HEK293 (cell line): ENCODE measurements around the gene ACOT7.
A peak's percentile ranks its signal among the peaks of the same experiment; 100 is the strongest.

ENCODE experiments used
- INSM2 ChIP-seq: fragments of 450-650 bp; formaldehyde crosslinking; IDR thresholded peaks from 2 replicates; pipeline ENCODE4 v1.5.1; 2016; ENCODE audit warnings: missing biosample characterization, missing genetic modification characterization
- KLF16 ChIP-seq: fragments of 450-650 bp; formaldehyde crosslinking; IDR thresholded peaks from 2 replicates; pipeline ENCODE4 v1.5.1; 2017; ENCODE audit warnings: missing biosample characterization, missing genetic modification characterization
- SCRT1 ChIP-seq: fragments of 450-650 bp; formaldehyde crosslinking; IDR thresholded peaks from 2 replicates; pipeline ENCODE4 v1.5.1; 2016; ENCODE audit warnings: missing biosample characterization, missing genetic modification characterization, borderline replicate concordance
- ZFHX2 ChIP-seq: fragments of 450-650 bp; formaldehyde crosslinking; conservative IDR thresholded peaks from 2 replicates; pipeline ENCODE4 v1.5.1; 2016; ENCODE audit warnings: missing biosample characterization, missing genetic modification characterization
- ZIC2 ChIP-seq: fragments of 450-650 bp; formaldehyde crosslinking; IDR thresholded peaks from 2 replicates; pipeline ENCODE4 v1.5.1; 2016; ENCODE audit warnings: missing biosample characterization, missing genetic modification characterization
- ZNF155 ChIP-seq: fragments of 450-650 bp; formaldehyde crosslinking; IDR thresholded peaks from 2 replicates; pipeline ENCODE4 v1.5.1; 2016; ENCODE audit warnings: missing biosample characterization, missing genetic modification characterization
- ZNF16 ChIP-seq: fragments of 450-650 bp; formaldehyde crosslinking; IDR thresholded peaks from 2 replicates; pipeline ENCODE4 v1.5.1; 2016; ENCODE audit warnings: low read depth, missing biosample characterization, missing genetic modification characterization
- ZNF2 ChIP-seq: fragments of 450-650 bp; formaldehyde crosslinking; IDR thresholded peaks from 2 replicates; pipeline ENCODE4 v1.5.1; 2016; ENCODE audit warnings: missing biosample characterization, missing genetic modification characterization
- ZNF221 ChIP-seq: fragments of 450-650 bp; formaldehyde crosslinking; IDR thresholded peaks from 2 replicates; pipeline ENCODE4 v1.5.1; 2017; ENCODE audit warnings: missing biosample characterization, missing genetic modification characterization, borderline replicate concordance
- ZNF274 ChIP-seq, 2 experiments: fragments of 200-500 bp in 1 of 2; fragments of 450-650 bp in 1 of 2; sonication (Bioruptor generic) in 1 of 2; formaldehyde crosslinking in 1 of 2; IDR thresholded peaks; 2 replicates each; pipeline versions ENCODE4 v1.5.1 to v1.6.1; 2014 to 2016; ENCODE audit warnings: borderline replicate concordance in 1 of 2, inconsistent platforms in 1 of 2, low read length in 1 of 2, missing biosample characterization in 1 of 2, missing genetic modification characterization in 1 of 2
- ZNF280D ChIP-seq: fragments of 450-650 bp; formaldehyde crosslinking; IDR thresholded peaks from 2 replicates; pipeline ENCODE4 v1.5.1; 2016; ENCODE audit warnings: missing biosample characterization, missing genetic modification characterization
- ZNF335 ChIP-seq: fragments of 450-650 bp; formaldehyde crosslinking; conservative IDR thresholded peaks from 2 replicates; pipeline ENCODE4 v1.5.1; 2016; ENCODE audit warnings: missing biosample characterization, missing genetic modification characterization
- ZNF362 ChIP-seq: fragments of 450-650 bp; formaldehyde crosslinking; IDR thresholded peaks from 2 replicates; pipeline ENCODE4 v1.5.1; 2016; ENCODE audit warnings: missing biosample characterization, missing genetic modification characterization
- ZNF404 ChIP-seq: fragments of 450-650 bp; formaldehyde crosslinking; IDR thresholded peaks from 2 replicates; pipeline ENCODE4 v1.5.1; 2017; ENCODE audit warnings: missing biosample characterization, missing genetic modification characterization
- ZNF48 ChIP-seq: fragments of 450-650 bp; formaldehyde crosslinking; IDR thresholded peaks from 2 replicates; pipeline ENCODE4 v1.5.1; 2016; ENCODE audit warnings: missing biosample characterization, missing genetic modification characterization
- ZNF501 ChIP-seq: fragments of 450-650 bp; formaldehyde crosslinking; IDR thresholded peaks from 2 replicates; pipeline ENCODE4 v1.5.1; 2016; ENCODE audit warnings: missing biosample characterization, missing genetic modification characterization
- ZNF529 ChIP-seq: fragments of 450-650 bp; formaldehyde crosslinking; IDR thresholded peaks from 2 replicates; pipeline ENCODE4 v1.5.1; 2017; ENCODE audit warnings: missing genetic modification characterization, missing biosample characterization; ENCODE audit not compliant: insufficient replicate concordance
- ZNF548 ChIP-seq: fragments of 450-650 bp; formaldehyde crosslinking; IDR thresholded peaks from 2 replicates; pipeline ENCODE4 v1.5.1; 2016; ENCODE audit warnings: missing biosample characterization, missing genetic modification characterization
- ZNF571 ChIP-seq: fragments of 450-650 bp; formaldehyde crosslinking; IDR thresholded peaks from 2 replicates; pipeline ENCODE4 v1.5.0; 2017; ENCODE audit warnings: missing biosample characterization, missing genetic modification characterization
- ZNF596 ChIP-seq: fragments of 450-650 bp; IDR thresholded peaks from 2 replicates; pipeline ENCODE4 v1.5.0; 2018; ENCODE audit warnings: missing biosample characterization, mild to moderate bottlenecking, missing genetic modification characterization, moderate library complexity
- ZNF621 ChIP-seq: fragments of 450-650 bp; formaldehyde crosslinking; IDR thresholded peaks from 2 replicates; pipeline ENCODE4 v1.5.1; 2017; ENCODE audit warnings: missing biosample characterization, missing genetic modification characterization
- ZNF629 ChIP-seq: fragments of 450-650 bp; formaldehyde crosslinking; IDR thresholded peaks from 2 replicates; pipeline ENCODE4 v1.5.1; 2017; ENCODE audit warnings: missing biosample characterization, missing genetic modification characterization
- ZNF645 ChIP-seq: fragments of 450-650 bp; formaldehyde crosslinking; IDR thresholded peaks from 2 replicates; pipeline ENCODE4; 2016; ENCODE audit warnings: missing biosample characterization, missing genetic modification characterization
- ZNF677 ChIP-seq: fragments of 450-650 bp; IDR thresholded peaks from 2 replicates; pipeline ENCODE4 v1.5.0; 2018; ENCODE audit warnings: missing biosample characterization, mild to moderate bottlenecking, missing genetic modification characterization, moderate library complexity
- ZNF692 ChIP-seq: fragments of 450-650 bp; formaldehyde crosslinking; IDR thresholded peaks from 2 replicates; pipeline ENCODE4 v1.5.1; 2016; ENCODE audit warnings: missing biosample characterization, missing genetic modification characterization
- ZNF704 ChIP-seq: fragments of 450-650 bp; formaldehyde crosslinking; IDR thresholded peaks from 2 replicates; pipeline ENCODE4 v1.5.1; 2016; ENCODE audit warnings: missing biosample characterization, missing genetic modification characterization
- ZNF707 ChIP-seq: fragments of 450-650 bp; formaldehyde crosslinking; IDR thresholded peaks from 2 replicates; pipeline ENCODE4 v1.5.1; 2016; ENCODE audit warnings: missing biosample characterization, missing genetic modification characterization
- ZNF768 ChIP-seq: fragments of 450-650 bp; formaldehyde crosslinking; IDR thresholded peaks from 2 replicates; pipeline ENCODE4 v1.5.1; 2018; ENCODE audit warnings: missing biosample characterization, mild to moderate bottlenecking, missing genetic modification characterization
- ZSCAN23 ChIP-seq: fragments of 450-650 bp; formaldehyde crosslinking; IDR thresholded peaks from 2 replicates; pipeline ENCODE4 v1.5.1; 2016; ENCODE audit warnings: missing biosample characterization, missing genetic modification characterization
- ZSCAN5A ChIP-seq: fragments of 450-650 bp; formaldehyde crosslinking; IDR thresholded peaks from 2 replicates; pipeline ENCODE4 v1.5.1; 2016; ENCODE audit warnings: missing biosample characterization, missing genetic modification characterization

The ACOT7 gene

GRCh38 chr1:6245869-6246496 is 147.6 kb downstream of the ACOT7 start (continued):
- TF ChIP-seq ZNF362 (tag by site-specific recombination) (no peak), ZNF645 (tag by site-specific recombination) (no peak), ZNF548 (tag by site-specific recombination) (no peak), ZNF2 (tag by site-specific recombination) (no peak), SCRT1 (tag by site-specific recombination) (no peak), ZNF596 (tag by site-specific recombination) (no peak), ZNF48 (tag by site-specific recombination) (no peak), ZNF704 (tag by site-specific recombination) (no peak), ZNF274 (IDR thresholded peaks at IDR 0.05; ENCODE audit: low read length) (no peak), ZNF274 (tag by site-specific recombination; IDR thresholded peaks at IDR 0.05; ENCODE audit: borderline replicate concordance) (no peak), ZNF221 (tag by site-specific recombination) (no peak), ZNF692 (tag by site-specific recombination) (no peak), ZNF629 (tag by site-specific recombination) (peak; percentile 51), KLF16 (no peak), ZNF677 (no peak), ZFHX2 (tag by site-specific recombination) (peak; percentile 5; the same call in 1 of the 2 replicates), ZNF335 (peak; percentile 61), ZNF707 (tag by site-specific recombination) (no peak), ZNF768 (tag by site-specific recombination) (no peak), ZNF280D (tag by site-specific recombination) (no peak), ZNF404 (no peak), ZNF529 (no peak), ZSCAN5A (tag by site-specific recombination) (no peak), ZNF501 (0 out of 2 replicates have a peak, but pooled peaks have one; percentile 30), ZNF571 (tag by site-specific recombination) (no peak), ZSCAN23 (tag by site-specific recombination) (no peak), ZIC2 (tag by site-specific recombination) (peak; percentile 74), ZNF621 (tag by site-specific recombination) (no peak), ZNF155 (tag by site-specific recombination) (no peak), ZNF16 (tag by site-specific recombination) (no peak), INSM2 (tag by site-specific recombination) (no peak)
